Caco-2 (cell line): ENCODE measurements around the gene PTOV1. TPM values are rescaled to one million over a fixed set of nuclear protein-coding genes. Genes with fewer than 3 reads are reported as not detected.

Experiments
- BruUV-seq: library from RNA; stranded (reverse); fragments of 400-500 nt; replicated peaks from 2 replicates; lab custom pipeline; 2021; lab: Mats Ljungman, UMichigan
- CTCF ChIA-PET: fragments of 300-600 bp; sonication (Branson Sonifier 250); formaldehyde crosslinking; loops from one replicate; lab custom pipeline; 2022; ENCODE audit warnings: antibody characterized with exemption; lab: Charles Lee
- POLR2A ChIA-PET: fragments of 300-600 bp; sonication (Branson Sonifier 250); formaldehyde crosslinking; loops from one replicate; lab custom pipeline; 2022; ENCODE audit warnings: antibody characterized with exemption; lab: Charles Lee
- DNase-seq, 2 experiments: peaks; one replicate each; pipeline versions ENCODE4 v3.0.0 to v3.0.0-alpha.2; 2020 to 2022
- H3K27me3 ChIP-seq: replicated peaks from 2 replicates; pipeline ENCODE4 v1.6.0; 2011; ENCODE audit warnings: low read length; ENCODE audit not compliant: control insufficient read depth, insufficient read depth
- H3K36me3 ChIP-seq: 2 replicates; pipeline ENCODE4 v1.5.1; 2011; ENCODE audit warnings: low read length; ENCODE audit not compliant: control insufficient read depth, insufficient read depth
- H3K4me1 ChIP-seq: fragments of 250-450 bp; sonication (Bioruptor Pico); 2 replicates; pipeline ENCODE4 v1.5.1; 2020; ENCODE audit warnings: mild to moderate bottlenecking
- H3K4me3 ChIP-seq: 2 replicates; pipeline ENCODE4 v1.5.1; 2011; ENCODE audit warnings: low read depth, mild to moderate bottlenecking, control low read depth, low read length
- H3K9me3 ChIP-seq: fragments of 250-450 bp; sonication (Bioruptor Pico); 2 replicates; pipeline ENCODE4 v1.5.1; 2020; ENCODE audit warnings: mild to moderate bottlenecking, moderate library complexity
- H3K27ac Mint-ChIP-seq: one replicate; pipeline ENCODE4 v1.8.0; 2022; ENCODE audit warnings: mixed read lengths; ENCODE audit not compliant: unreplicated experiment
- H3K27me3 Mint-ChIP-seq: one replicate; pipeline ENCODE4 v1.8.0; 2022; ENCODE audit warnings: mixed read lengths; ENCODE audit not compliant: insufficient read depth, unreplicated experiment
- H3K36me3 Mint-ChIP-seq: one replicate; pipeline ENCODE4 v1.8.0; 2022; ENCODE audit warnings: mild to moderate bottlenecking, mixed read lengths; ENCODE audit not compliant: insufficient read depth, unreplicated experiment
- H3K4me1 Mint-ChIP-seq: one replicate; pipeline ENCODE4 v1.8.0; 2022; ENCODE audit warnings: low read depth, mixed read lengths; ENCODE audit not compliant: unreplicated experiment
- H3K4me3 Mint-ChIP-seq: one replicate; pipeline ENCODE4 v1.8.0; 2022; ENCODE audit warnings: mild to moderate bottlenecking, moderate library complexity, mixed read lengths; ENCODE audit not compliant: unreplicated experiment
- H3K9me3 Mint-ChIP-seq: one replicate; pipeline ENCODE4 v1.8.0; 2022; ENCODE audit warnings: mixed read lengths; ENCODE audit not compliant: unreplicated experiment
- intact Hi-C: fragments of 100-400 bp; cut with micrococcal nuclease; formaldehyde crosslinking; loops from one replicate; pipeline ENCODE4 v1.10.0; 2022; ENCODE audit not compliant: unreplicated experiment
- total RNA-seq: library from RNA; stranded (reverse); gene quantifications from 2 replicates; pipeline ENCODE4 v1.2.3, GENCODE V29; 2022
- TF ChIP-seq, protein P1 (sequence below), 2 experiments: fragments of 200-600 bp in 1 of 2; IDR thresholded peaks; 1 replicate in 1 of 2; 2 replicates in 1 of 2; pipeline versions ENCODE4 v1.5.1 to v1.8.0; 2011 to 2022; ENCODE audit warnings: antibody characterized with exemption in 1 of 2, control low read depth in 1 of 2, inconsistent platforms in 1 of 2, low read depth in 1 of 2, low read length in 1 of 2, mild to moderate bottlenecking in 1 of 2, moderate library complexity in 1 of 2; ENCODE audit not compliant: insufficient read depth in 1 of 2, severe bottlenecking in 1 of 2, unreplicated experiment in 1 of 2

Gene PTOV1
- total RNA-seq, 1 experiment from 2014 or later, result 209 TPM

DNA sequence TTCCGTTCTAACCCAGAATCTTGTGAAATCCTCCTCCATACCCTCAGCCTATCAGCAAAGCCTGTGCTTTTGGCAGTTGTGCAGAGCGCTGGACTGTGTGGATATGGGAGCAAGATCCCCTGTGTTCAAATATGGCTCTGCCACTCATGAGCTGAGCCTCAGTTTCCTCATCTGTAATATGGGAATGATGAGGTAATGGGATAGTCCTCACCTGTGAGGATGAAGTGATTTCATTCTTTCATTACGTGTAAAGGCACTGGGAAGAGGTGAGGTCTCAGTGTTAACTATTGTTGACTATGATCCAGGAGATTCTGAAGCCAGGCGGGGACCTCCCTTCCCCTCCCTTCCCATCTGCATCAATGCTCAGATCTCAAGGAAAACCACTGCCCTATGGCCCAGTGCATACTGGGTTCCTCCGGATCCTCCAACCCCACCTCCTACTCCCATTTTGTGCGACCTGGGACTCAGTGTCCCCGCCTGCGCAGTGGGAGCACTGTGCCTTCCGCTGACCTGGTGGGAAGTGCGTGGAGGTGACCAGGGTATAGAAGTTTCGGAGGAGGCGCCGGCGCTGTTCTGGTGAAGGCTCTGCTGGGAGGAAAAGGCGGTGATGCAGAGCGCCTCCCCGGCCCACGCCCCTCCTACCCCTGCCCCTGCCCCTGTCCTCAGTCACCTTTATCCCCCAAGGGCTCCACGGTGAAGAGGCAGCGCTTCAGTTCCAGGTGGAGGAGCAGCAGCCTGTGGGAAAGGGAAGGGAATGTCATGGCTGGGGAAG, 42.9 kb upstream of the PTOV1 start:
- ChIA-PET POLR2A (interaction anchor here (0.6 kb wide), 2 partner anchors 109 to 122 kb away, joined by 4 read pairs; no protein-coding TSS in a partner anchor), CTCF (interaction anchor here (0.6 kb wide), 2 partner anchors 40 to 592 kb away, joined by 3 read pairs; no protein-coding TSS in a partner anchor)
- H3K27me3 Mint-ChIP-seq, result no peaks in the 10 kb centered on the region
- Histone ChIP-seq H3K27me3 (no peaks in the 10 kb centered on the region), H3K9me3 (no peaks in the 10 kb centered on the region), H3K4me3 (peak overlapping the region; percentile 85), H3K36me3 (no peaks in the 10 kb centered on the region), H3K4me1 (peaks cover 5% of the 10 kb centered on the region; the same call in 1 of the 2 replicates)
- peak overlapping the region; percentile 91 for H3K4me3 Mint-ChIP-seq
- no peaks in the 10 kb centered on the region for H3K9me3 Mint-ChIP-seq
- intact Hi-C loops, result no loop called here
- H3K36me3 Mint-ChIP-seq, result peaks cover 42% of the 10 kb centered on the region
- TF ChIP-seq, protein P1, sequence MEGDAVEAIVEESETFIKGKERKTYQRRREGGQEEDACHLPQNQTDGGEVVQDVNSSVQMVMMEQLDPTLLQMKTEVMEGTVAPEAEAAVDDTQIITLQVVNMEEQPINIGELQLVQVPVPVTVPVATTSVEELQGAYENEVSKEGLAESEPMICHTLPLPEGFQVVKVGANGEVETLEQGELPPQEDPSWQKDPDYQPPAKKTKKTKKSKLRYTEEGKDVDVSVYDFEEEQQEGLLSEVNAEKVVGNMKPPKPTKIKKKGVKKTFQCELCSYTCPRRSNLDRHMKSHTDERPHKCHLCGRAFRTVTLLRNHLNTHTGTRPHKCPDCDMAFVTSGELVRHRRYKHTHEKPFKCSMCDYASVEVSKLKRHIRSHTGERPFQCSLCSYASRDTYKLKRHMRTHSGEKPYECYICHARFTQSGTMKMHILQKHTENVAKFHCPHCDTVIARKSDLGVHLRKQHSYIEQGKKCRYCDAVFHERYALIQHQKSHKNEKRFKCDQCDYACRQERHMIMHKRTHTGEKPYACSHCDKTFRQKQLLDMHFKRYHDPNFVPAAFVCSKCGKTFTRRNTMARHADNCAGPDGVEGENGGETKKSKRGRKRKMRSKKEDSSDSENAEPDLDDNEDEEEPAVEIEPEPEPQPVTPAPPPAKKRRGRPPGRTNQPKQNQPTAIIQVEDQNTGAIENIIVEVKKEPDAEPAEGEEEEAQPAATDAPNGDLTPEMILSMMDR (IDR thresholded peaks at IDR 0.05; ENCODE audit: insufficient read depth in 1 of 2, low read depth in 1 of 2, low read length in 1 of 2, severe bottlenecking in 1 of 2, unreplicated experiment in 1 of 2), result no peak
- H3K4me1 Mint-ChIP-seq, result no peaks in the 10 kb centered on the region
- BruUV-seq, result no TSS peak
- H3K27ac Mint-ChIP-seq, result peak overlapping the region; percentile 63
- no peak for DNase-seq

DNA sequence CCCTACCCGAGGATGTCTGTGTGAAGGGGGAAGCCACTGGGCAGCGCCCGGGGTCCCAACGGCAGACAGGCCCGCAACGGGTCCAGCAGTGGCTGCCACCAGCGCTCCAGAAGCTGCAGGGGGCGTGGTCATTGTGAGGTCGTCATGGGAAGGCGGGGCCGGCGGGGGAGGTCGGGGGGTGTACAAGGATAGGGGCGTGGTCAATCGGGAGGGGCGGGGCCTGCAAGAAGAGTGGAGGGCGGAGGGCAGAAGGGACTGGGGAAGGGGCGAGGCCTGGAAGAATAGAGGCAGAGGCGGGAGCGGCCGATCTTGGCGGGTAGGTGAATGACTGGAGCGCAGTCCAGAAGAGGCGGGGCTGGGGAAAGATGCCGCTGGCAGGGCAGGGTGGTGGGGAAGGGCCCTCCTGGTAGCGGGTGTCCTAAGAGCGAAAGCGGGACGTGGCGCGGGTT, 42.2 kb upstream of the PTOV1 start:
- ChIA-PET CTCF (interaction anchor here (0.6 kb wide), 2 partner anchors 39 to 592 kb away, joined by 3 read pairs; no protein-coding TSS in a partner anchor), POLR2A (interaction anchor here (0.6 to 2.0 kb wide), 2 partner anchors 121 to 132 kb away, joined by 4 to 6 read pairs; partner anchors contain the start of gene PRMT1)
- H3K9me3 Mint-ChIP-seq, result no peaks in the 10 kb centered on the region
- H3K4me1 Mint-ChIP-seq, result no peaks in the 10 kb centered on the region
- Histone ChIP-seq H3K4me3 (peak overlapping the region; percentile 85), H3K9me3 (no peaks in the 10 kb centered on the region), H3K36me3 (no peaks in the 10 kb centered on the region), H3K4me1 (peaks cover 5% of the 10 kb centered on the region; the same call in 1 of the 2 replicates), H3K27me3 (no peaks in the 10 kb centered on the region)
- peak overlapping the region; percentile 63 for H3K27ac Mint-ChIP-seq
- TF ChIP-seq, protein P1 (IDR thresholded peaks at IDR 0.05; ENCODE audit: insufficient read depth in 1 of 2, low read depth in 1 of 2, low read length in 1 of 2, severe bottlenecking in 1 of 2, unreplicated experiment in 1 of 2), result no peak
- intact Hi-C loops, result loop anchor here (1.0 kb wide), 1 partner anchor 42 kb away; no protein-coding TSS in a partner anchor
- H3K36me3 Mint-ChIP-seq, result peaks cover 40% of the 10 kb centered on the region
- H3K4me3 Mint-ChIP-seq, result peak overlapping the region; percentile 91
- BruUV-seq, result no TSS peak
- no peaks in the 10 kb centered on the region for H3K27me3 Mint-ChIP-seq
- DNase-seq, result peak; percentile 95 to 96

DNA sequence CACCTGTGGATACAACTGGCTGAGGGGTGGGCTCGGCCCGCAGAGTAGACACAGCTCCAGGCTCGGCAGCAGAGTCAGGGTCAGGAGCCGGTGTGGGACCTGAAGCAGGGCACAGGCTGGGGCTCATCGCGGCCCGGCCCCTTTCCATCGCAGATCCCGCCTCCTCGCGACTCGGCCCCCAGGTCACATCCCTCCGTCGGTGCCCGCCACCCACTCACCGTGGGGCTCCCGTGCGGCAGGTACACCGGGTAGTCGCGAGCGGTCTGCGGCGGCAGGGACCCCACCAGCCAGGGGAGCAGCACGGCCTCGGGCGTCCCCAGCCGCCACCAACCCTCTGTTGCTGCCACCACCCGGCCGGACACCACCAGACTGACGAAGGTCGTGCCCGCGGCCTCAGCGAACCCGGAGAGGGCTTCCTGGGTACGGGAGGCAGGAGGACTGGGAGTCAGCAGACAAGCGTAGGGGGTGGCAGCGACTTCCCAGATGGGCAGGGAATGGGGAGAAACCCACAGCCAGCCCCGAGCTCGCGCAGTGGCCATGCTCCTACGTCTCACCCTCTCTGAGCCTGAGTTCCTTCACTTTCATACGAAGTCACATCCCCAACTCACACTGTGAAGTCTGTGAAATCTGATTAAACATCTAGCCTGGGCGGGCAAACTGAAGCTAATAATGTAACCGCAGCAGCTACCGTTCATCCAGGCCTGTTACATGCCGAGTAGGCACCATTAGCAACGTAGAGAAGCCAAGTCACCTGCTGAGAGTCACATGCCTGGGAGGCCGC, 41.6 kb upstream of the PTOV1 start:
- no peaks in the 10 kb centered on the region for H3K4me1 Mint-ChIP-seq
- TF ChIP-seq, protein P1 (IDR thresholded peaks at IDR 0.05; ENCODE audit: insufficient read depth in 1 of 2, low read depth in 1 of 2, low read length in 1 of 2, severe bottlenecking in 1 of 2, unreplicated experiment in 1 of 2), result peak in 1 of 2 experiments; percentile 44
- intact Hi-C loops, result loop anchor here (1.0 kb wide), 1 partner anchor 43 kb away; no protein-coding TSS in a partner anchor
- no TSS peak for BruUV-seq
- Histone ChIP-seq H3K27me3 (no peaks in the 10 kb centered on the region), H3K4me1 (peaks cover 5% of the 10 kb centered on the region; the same call in 1 of the 2 replicates), H3K4me3 (peak overlapping the region; percentile 85), H3K9me3 (no peaks in the 10 kb centered on the region), H3K36me3 (no peaks in the 10 kb centered on the region)
- ChIA-PET CTCF (no interaction called here), POLR2A (interaction anchor here (0.6 to 2.0 kb wide), 2 partner anchors 81 to 133 kb away, joined by 3 to 6 read pairs; partner anchors contain the start of gene PRMT1)
- peak overlapping the region; percentile 91 for H3K4me3 Mint-ChIP-seq
- H3K27ac Mint-ChIP-seq, result peak overlapping the region; percentile 63
- H3K36me3 Mint-ChIP-seq, result peaks cover 35% of the 10 kb centered on the region
- no peaks in the 10 kb centered on the region for H3K27me3 Mint-ChIP-seq
- H3K9me3 Mint-ChIP-seq, result no peaks in the 10 kb centered on the region
- peak; percentile 70 to 78 for DNase-seq
